HFFc6 (cell line): ENCODE results near the gene FER. TPM values are rescaled to one million over a fixed set of nuclear protein-coding genes. Genes with fewer than 3 reads are reported as not detected.

Source experiments
- DNase-seq: peaks from one replicate; pipeline ENCODE4 v3.0.0-alpha.2; 2018
- H3K27ac Mint-ChIP-seq: 2 replicates; pipeline ENCODE4 v1.8.0; 2020; ENCODE audit warnings: mild to moderate bottlenecking, mixed read lengths
- H3K27me3 Mint-ChIP-seq: 2 replicates; pipeline ENCODE4 v1.8.0; 2021; ENCODE audit warnings: mild to moderate bottlenecking, moderate library complexity, mixed read lengths; ENCODE audit not compliant: insufficient read depth
- H3K36me3 Mint-ChIP-seq: 2 replicates; pipeline ENCODE4 v1.8.0; 2021; ENCODE audit warnings: low read depth, mixed read lengths
- H3K4me1 Mint-ChIP-seq: 2 replicates; pipeline ENCODE4 v1.8.0; 2020; ENCODE audit warnings: low read depth, mixed read lengths
- H3K4me3 Mint-ChIP-seq: 2 replicates; pipeline ENCODE4 v1.8.0; 2020; ENCODE audit warnings: mild to moderate bottlenecking, moderate library complexity, mixed read lengths
- H3K9me3 Mint-ChIP-seq: 2 replicates; pipeline ENCODE4 v1.8.0; 2020; ENCODE audit warnings: mild to moderate bottlenecking, mixed read lengths
- CTCF ChIP-seq: fragments of 200-600 bp; sonication (generic); IDR thresholded peaks from 2 replicates; pipeline ENCODE4 v1.5.0; 2021; ENCODE audit warnings: antibody characterized with exemption, mild to moderate bottlenecking
- total RNA-seq, 6 experiments: library from RNA; stranded (reverse); fragmentation: NEBNext Ultra II Directional; extraction: Animal tissue kit (Norgen Biotek cat#: 25700); gene quantifications; 2 replicates in 1 of 6; 3 replicates in 5 of 6; pipeline ENCODE4 v1.2.3, GENCODE V29; 2021

The FER gene
- total RNA-seq, 6 experiments from 2014 or later = 20.2 to 24.6 (median 22.9) TPM

- Mint-ChIP-seq H3K4me1 (peaks cover 66% of the 10 kb centered on the region), H3K36me3 (0 out of 2 replicates have a peak, but pooled peaks cover 8% of the 10 kb centered on the region), H3K4me3 (no peak overlapping the region), H3K27me3 (no peaks in the 10 kb centered on the region), H3K9me3 (no peaks in the 10 kb centered on the region), H3K27ac (no peak overlapping the region)
- TF ChIP-seq CTCF = no peak
- DNase-seq = no peak
Measured at GRCh38 chr5:109102096-109102690, 354.5 kb downstream of the FER start.

- Mint-ChIP-seq H3K9me3 (no peaks in the 10 kb centered on the region), H3K36me3 (peaks cover 18% of the 10 kb centered on the region), H3K4me3 (peak overlapping the region; percentile 78), H3K27ac (peak overlapping the region; percentile 96), H3K4me1 (peaks cover 78% of the 10 kb centered on the region), H3K27me3 (no peaks in the 10 kb centered on the region)
- TF ChIP-seq CTCF = no peak
- DNase-seq = peak; percentile 90
Measured at GRCh38 chr5:109105631-109106267, 358.1 kb downstream of the FER start.

GRCh38 chr5:109111680-109112079 lies 364.0 kb downstream of the FER start:
- TF ChIP-seq CTCF = no peak
- no peak overlapping the region for H3K27ac Mint-ChIP-seq

GRCh38 chr5:109113608-109114007 lies 365.9 kb downstream of the FER start:
- DNase-seq = no peak
- no peaks in the 10 kb centered on the region for H3K9me3 Mint-ChIP-seq
- no peak for TF ChIP-seq CTCF
- no peaks in the 10 kb centered on the region for H3K27me3 Mint-ChIP-seq
- no peak overlapping the region for H3K27ac Mint-ChIP-seq
- peaks cover 10% of the 10 kb centered on the region for H3K36me3 Mint-ChIP-seq
- peaks cover 20% of the 10 kb centered on the region for H3K4me1 Mint-ChIP-seq
- no peak overlapping the region for H3K4me3 Mint-ChIP-seq

More at GRCh38 chr5:109111680-109112079, 364.0 kb downstream of the FER start:
- Mint-ChIP-seq H3K36me3 (peaks cover 10% of the 10 kb centered on the region), H3K4me1 (peaks cover 39% of the 10 kb centered on the region), H3K4me3 (no peak overlapping the region), H3K9me3 (no peaks in the 10 kb centered on the region), H3K27me3 (no peaks in the 10 kb centered on the region)
- DNase-seq = no peak

- no peak for TF ChIP-seq CTCF
- no peak for DNase-seq
- Mint-ChIP-seq H3K4me1 (no peaks in the 10 kb centered on the region), H3K27ac (no peak overlapping the region), H3K9me3 (peaks cover 11% of the 10 kb centered on the region), H3K4me3 (no peak overlapping the region), H3K27me3 (no peaks in the 10 kb centered on the region; the same call in 1 of the 2 replicates), H3K36me3 (peaks cover 18% of the 10 kb centered on the region)
Measured at GRCh38 chr5:109121225-109121624, 373.5 kb downstream of the FER start.
